Endodermal cell (in vitro differentiated cells): Measurements from ENCODE around the gene RNPS1. TPM values are rescaled to one million over a fixed set of nuclear protein-coding genes. Genes with fewer than 3 reads are reported as not detected.

Source experiments
- DNase-seq: peaks from one replicate; pipeline ENCODE4 v3.0.0-alpha.2; 2017
- H3K27ac ChIP-seq: 2 replicates; pipeline ENCODE4 v1.5.1; 2013; ENCODE audit warnings: mild to moderate bottlenecking, low read depth, low read length, moderate library complexity
- H3K27me3 ChIP-seq: 2 replicates; pipeline ENCODE4 v1.6.1; 2013; ENCODE audit warnings: mild to moderate bottlenecking, low read length, moderate library complexity; ENCODE audit not compliant: insufficient read depth, control insufficient read depth, poor library complexity, severe bottlenecking
- H3K36me3 ChIP-seq: 2 replicates; pipeline ENCODE4 v1.7.0; 2013; ENCODE audit warnings: mild to moderate bottlenecking, low read length, moderate library complexity; ENCODE audit not compliant: control insufficient read depth, insufficient read depth
- H3K4me1 ChIP-seq: one replicate; pipeline ENCODE4 v1.7.0; 2013; ENCODE audit warnings: low read length; ENCODE audit not compliant: control insufficient read depth, insufficient read depth
- H3K4me3 ChIP-seq: 2 replicates; pipeline ENCODE4 v1.5.1; 2013; ENCODE audit warnings: mild to moderate bottlenecking, low read length, moderate library complexity
- H3K9ac ChIP-seq: 2 replicates; pipeline ENCODE4 v1.6.1; 2013; ENCODE audit warnings: mild to moderate bottlenecking, low read length, moderate library complexity; ENCODE audit not compliant: poor library complexity, severe bottlenecking; ENCODE audit errors: extremely low read depth
- H3K9me3 ChIP-seq: 2 replicates; pipeline ENCODE4 v1.6.1; 2013; ENCODE audit warnings: mild to moderate bottlenecking, low read length, moderate library complexity; ENCODE audit not compliant: control insufficient read depth
- H3K27ac Mint-ChIP-seq: 2 replicates; pipeline ENCODE4 v1.8.0; 2020; ENCODE audit warnings: mixed read lengths
- H3K27me3 Mint-ChIP-seq: 2 replicates; pipeline ENCODE4 v1.8.0; 2021; ENCODE audit warnings: mild to moderate bottlenecking, mixed read lengths; ENCODE audit not compliant: insufficient read depth
- H3K36me3 Mint-ChIP-seq: 2 replicates; pipeline ENCODE4 v1.8.0; 2020; ENCODE audit warnings: low read depth, mixed read lengths
- H3K4me1 Mint-ChIP-seq: 2 replicates; pipeline ENCODE4 v1.8.0; 2020; ENCODE audit warnings: mixed read lengths
- H3K4me3 Mint-ChIP-seq: 2 replicates; pipeline ENCODE4 v1.8.0; 2020; ENCODE audit warnings: mild to moderate bottlenecking, moderate library complexity, mixed read lengths
- H3K9me3 Mint-ChIP-seq: 2 replicates; pipeline ENCODE4 v1.8.0; 2020; ENCODE audit warnings: mild to moderate bottlenecking, mixed read lengths
- CTCF ChIP-seq: fragments of 200-600 bp; sonication (generic); conservative IDR thresholded peaks from 2 replicates; pipeline ENCODE4 v1.5.0; 2021; ENCODE audit warnings: antibody characterized with exemption, mild to moderate bottlenecking
- WGBS, 2 experiments: methylation state at CpG; one replicate each; pipeline versions ENCODE4 v1.1.5 to v1.1.7; 2013; ENCODE audit warnings: missing lambda C conversion rate in 2 of 2, mixed read lengths in 1 of 2; ENCODE audit not compliant: insufficient coverage in 1 of 2, insufficient read length in 1 of 2; 5-methylcytosine and 5-hydroxymethylcytosine counted together
- total RNA-seq, 2 donors: library from RNA; stranded (reverse); fragmentation: NEBNext Ultra II Directional in 1 of 2; extraction: Animal tissue kit (Norgen Biotek cat#: 25700) in 1 of 2; gene quantifications; 2 replicates in 1 of 2; 3 replicates in 1 of 2; pipeline ENCODE4 v1.2.1, GENCODE V29; 2021

RNPS1 gene
- total RNA-seq, 2 donors from 2014 or later, result 273 to 289 TPM

- WGBS, 2 experiments, result 96 to 97% methylated on average over 22 to 28 of the region's 28 CpGs
- peaks cover 21% of the 10 kb centered on the region for H3K27me3 Mint-ChIP-seq
Observed at GRCh38 chr16:2233046-2233775, 34.7 kb downstream of the RNPS1 start.

GRCh38 chr16:2232094-2232990 lies 35.6 kb downstream of the RNPS1 start:
- DNase-seq, result no peak
- peaks cover 15% of the 10 kb centered on the region for H3K27me3 Mint-ChIP-seq
- H3K27ac Mint-ChIP-seq, result no peak overlapping the region
- Histone ChIP-seq H3K4me1 (no peaks in the 10 kb centered on the region), H3K9me3 (no peaks in the 10 kb centered on the region), H3K27ac (no peak overlapping the region), H3K9ac (no peak overlapping the region), H3K4me3 (no peak overlapping the region), H3K27me3 (peaks cover 14% of the 10 kb centered on the region), H3K36me3 (peaks cover 20% of the 10 kb centered on the region)
- no peak overlapping the region for H3K4me3 Mint-ChIP-seq
- WGBS, 2 experiments, result 93 to 94% methylated on average over 29 to 41 of the region's 41 CpGs
- H3K9me3 Mint-ChIP-seq, result no peaks in the 10 kb centered on the region
- no peaks in the 10 kb centered on the region for H3K4me1 Mint-ChIP-seq
- peaks cover 18% of the 10 kb centered on the region for H3K36me3 Mint-ChIP-seq
- no peak for TF ChIP-seq CTCF

More at GRCh38 chr16:2233046-2233775, 34.7 kb downstream of the RNPS1 start:
- H3K27ac Mint-ChIP-seq, result no peak overlapping the region
- no peak for DNase-seq
- Histone ChIP-seq H3K9ac (no peak overlapping the region), H3K4me1 (no peaks in the 10 kb centered on the region), H3K4me3 (no peak overlapping the region), H3K36me3 (peaks cover 20% of the 10 kb centered on the region), H3K9me3 (no peaks in the 10 kb centered on the region), H3K27me3 (peaks cover 23% of the 10 kb centered on the region), H3K27ac (no peak overlapping the region)
- H3K36me3 Mint-ChIP-seq, result peaks cover 15% of the 10 kb centered on the region
- no peak overlapping the region for H3K4me3 Mint-ChIP-seq
- no peaks in the 10 kb centered on the region for H3K4me1 Mint-ChIP-seq
- TF ChIP-seq CTCF, result no peak
- H3K9me3 Mint-ChIP-seq, result no peaks in the 10 kb centered on the region

GRCh38 chr16:2231016-2231931 lies 36.7 kb downstream of the RNPS1 start:
- H3K4me3 Mint-ChIP-seq, result no peak overlapping the region
- H3K27me3 ChIP-seq, result peaks cover 4% of the 10 kb centered on the region
- 94 to 98% methylated on average over 24 to 29 of the region's 29 CpGs for WGBS, 2 experiments
- peaks cover 30% of the 10 kb centered on the region for H3K36me3 ChIP-seq
- H3K9ac ChIP-seq, result no peak overlapping the region
- TF ChIP-seq CTCF, result no peak
- DNase-seq, result no peak
- H3K27me3 Mint-ChIP-seq, result peaks cover 7% of the 10 kb centered on the region
- no peaks in the 10 kb centered on the region for H3K9me3 ChIP-seq
- H3K36me3 Mint-ChIP-seq, result peaks cover 18% of the 10 kb centered on the region
- no peaks in the 10 kb centered on the region for H3K9me3 Mint-ChIP-seq
- H3K4me3 ChIP-seq, result no peak overlapping the region
- H3K4me1 Mint-ChIP-seq, result no peaks in the 10 kb centered on the region
- H3K27ac Mint-ChIP-seq, result no peak overlapping the region
- H3K4me1 ChIP-seq, result no peaks in the 10 kb centered on the region
- H3K27ac ChIP-seq, result no peak overlapping the region
